Thoracic aorta (tissue), 2 donors: ENCODE results near the gene DLGAP1. TPM values are rescaled to one million over a fixed set of nuclear protein-coding genes. Genes with fewer than 3 reads are reported as not detected.

ENCODE experiments used
- ATAC-seq: fragments of 150-250 bp; one replicate; pipeline ENCODE4 v1.8.0; 2017; ENCODE audit warnings: low read depth; ENCODE audit not compliant: insufficient number of reproducible peaks, low FRiP score
- DNase-seq: peaks from one replicate; pipeline ENCODE4 v3.0.0-alpha.2; 2020; ENCODE audit warnings: low spot score
- H3K27ac ChIP-seq, 2 donors: fragments of 200-600 bp; sonication (generic); 1 replicate in 1 of 2; 2 replicates in 1 of 2; pipeline ENCODE4 v1.5.1; 2016; ENCODE audit warnings: mild to moderate bottlenecking in 2 of 2, moderate library complexity in 2 of 2
- H3K27me3 ChIP-seq: fragments of 200-600 bp; sonication (generic); replicated peaks from 2 replicates; pipeline ENCODE4 v1.6.0; 2016; ENCODE audit warnings: mild to moderate bottlenecking; ENCODE audit not compliant: insufficient read depth
- H3K36me3 ChIP-seq: fragments of 200-600 bp; sonication (generic); one replicate; pipeline ENCODE4 v1.5.1; 2016
- H3K4me1 ChIP-seq, 2 donors: fragments of 200-600 bp; sonication (generic); 1 replicate in 1 of 2; 2 replicates in 1 of 2; pipeline versions ENCODE4 v1.5.1 to v1.6.0; 2016; ENCODE audit warnings: low read depth in 2 of 2, mild to moderate bottlenecking in 1 of 2; ENCODE audit not compliant: control insufficient read depth in 1 of 2
- H3K4me3 ChIP-seq: fragments of 200-600 bp; sonication (generic); 2 replicates; pipeline ENCODE4 v1.5.1; 2016; ENCODE audit warnings: mild to moderate bottlenecking
- H3K9me3 ChIP-seq: fragments of 200-600 bp; sonication (generic); 2 replicates; pipeline ENCODE4 v1.5.1; 2016
- CTCF ChIP-seq: fragments of 200-600 bp; sonication (generic); IDR thresholded peaks from one replicate; pipeline ENCODE4 v1.5.1; 2019; ENCODE audit warnings: antibody characterized with exemption
- total RNA-seq, 2 donors: library from RNA; depleted of rRNA; stranded (reverse); fragments of >200 nt; gene quantifications; one replicate each; pipeline versions ENCODE4 v1.1.0 to v1.2.3, GENCODE V29; 2016

Gene DLGAP1
- total RNA-seq, 2 donors from 2014 or later, result 7.3 to 19.0 TPM

GRCh38 chr18:4286256-4286655 lies 168.9 kb downstream of the DLGAP1 start:
- Histone ChIP-seq H3K27me3 (no peaks in the 10 kb centered on the region), H3K4me3 (no peak overlapping the region), H3K27ac (no peak overlapping the region), H3K36me3 (no peaks in the 10 kb centered on the region), H3K4me1 (no peaks in the 10 kb centered on the region), H3K9me3 (no peaks in the 10 kb centered on the region)
- ATAC-seq (no peak), DNase-seq (no peak)
- TF ChIP-seq CTCF, result no peak

- H3K4me3 ChIP-seq, result no peak overlapping the region
- DNase-seq (no peak), ATAC-seq (no peak)
- no peaks in the 10 kb centered on the region for H3K9me3 ChIP-seq
- H3K4me1 ChIP-seq, result no peaks in the 10 kb centered on the region
- no peak overlapping the region for H3K27ac ChIP-seq
- no peaks in the 10 kb centered on the region for H3K27me3 ChIP-seq
- TF ChIP-seq CTCF, result no peak
- H3K36me3 ChIP-seq, result no peaks in the 10 kb centered on the region
These were observed 169.6 kb downstream of the DLGAP1 start for GRCh38 chr18:4285525-4285924.

- Histone ChIP-seq H3K27me3 (no peaks in the 10 kb centered on the region), H3K4me3 (no peak overlapping the region), H3K36me3 (no peaks in the 10 kb centered on the region), H3K27ac (no peak overlapping the region), H3K9me3 (no peaks in the 10 kb centered on the region), H3K4me1 (no peaks in the 10 kb centered on the region)
- DNase-seq, result no peak
- ATAC-seq, result no peak
- no peak for TF ChIP-seq CTCF
These were observed 170.6 kb downstream of the DLGAP1 start for GRCh38 chr18:4284528-4284927.

- Histone ChIP-seq H3K27ac (no peak overlapping the region), H3K36me3 (no peaks in the 10 kb centered on the region), H3K4me1 (no peaks in the 10 kb centered on the region), H3K9me3 (no peaks in the 10 kb centered on the region), H3K27me3 (no peaks in the 10 kb centered on the region), H3K4me3 (no peak overlapping the region)
- DNase-seq (no peak), ATAC-seq (no peak)
- TF ChIP-seq CTCF, result no peak
These were observed 171.3 kb downstream of the DLGAP1 start for GRCh38 chr18:4283746-4284291.

GRCh38 chr18:4282954-4283353 lies 172.2 kb downstream of the DLGAP1 start:
- Histone ChIP-seq H3K27ac (no peak overlapping the region), H3K36me3 (no peaks in the 10 kb centered on the region), H3K9me3 (no peaks in the 10 kb centered on the region), H3K4me1 (no peaks in the 10 kb centered on the region), H3K27me3 (no peaks in the 10 kb centered on the region), H3K4me3 (no peak overlapping the region)
- TF ChIP-seq CTCF, result no peak
- no peak for ATAC-seq
- DNase-seq, result no peak
